ENCODE measurements around the gene BTBD19.

Gene BTBD19

GRCh38 chr1:44846985-44847384 lies 38.7 kb downstream of the BTBD19 start:
- DNase-seq (ENCODE audit: low read depth) = no peak
- no peak overlapping the region for H3K4me3 ChIP-seq (ENCODE audit: low read depth, low read length)
- TF ChIP-seq CTCF (IDR thresholded peaks at IDR 0.05; ENCODE audit: insufficient read depth, low read depth, low read length, missing control alignments) = no peak

GRCh38 chr1:44847845-44848244 lies 39.5 kb downstream of the BTBD19 start:
- no peak overlapping the region for H3K4me3 ChIP-seq (ENCODE audit: low read depth, low read length)
- DNase-seq (ENCODE audit: low read depth) = no peak
- no peak for TF ChIP-seq CTCF (IDR thresholded peaks at IDR 0.05; ENCODE audit: insufficient read depth, low read depth, low read length, missing control alignments)

GRCh38 chr1:44848456-44849181 lies 40.3 kb downstream of the BTBD19 start:
- DNase-seq (ENCODE audit: low read depth) = no peak
- no peak overlapping the region for H3K4me3 ChIP-seq (ENCODE audit: low read depth, low read length)
- no peak for TF ChIP-seq CTCF (IDR thresholded peaks at IDR 0.05; ENCODE audit: insufficient read depth, low read depth, low read length, missing control alignments)

GRCh38 chr1:44849575-44850132 lies 41.3 kb downstream of the BTBD19 start:
- no peak for TF ChIP-seq CTCF (IDR thresholded peaks at IDR 0.05; ENCODE audit: insufficient read depth, low read depth, low read length, missing control alignments)
- H3K4me3 ChIP-seq (ENCODE audit: low read depth, low read length) = no peak overlapping the region
- no peak for DNase-seq (ENCODE audit: low read depth)

- DNase-seq (ENCODE audit: low read depth) = no peak
- TF ChIP-seq CTCF (IDR thresholded peaks at IDR 0.05; ENCODE audit: insufficient read depth, low read depth, low read length, missing control alignments) = no peak
- no peak overlapping the region for H3K4me3 ChIP-seq (ENCODE audit: low read depth, low read length)
These were observed 43.0 kb downstream of the BTBD19 start for GRCh38 chr1:44851308-44851707.

GRCh38 chr1:44853201-44853600 lies 44.9 kb downstream of the BTBD19 start:
- TF ChIP-seq CTCF (IDR thresholded peaks at IDR 0.05; ENCODE audit: insufficient read depth, low read depth, low read length, missing control alignments) = no peak
- no peak for DNase-seq (ENCODE audit: low read depth)
- H3K4me3 ChIP-seq (ENCODE audit: low read depth, low read length) = no peak overlapping the region

GRCh38 chr1:44854970-44855369 lies 46.6 kb downstream of the BTBD19 start:
- DNase-seq (ENCODE audit: low read depth) = no peak
- no peak for TF ChIP-seq CTCF (IDR thresholded peaks at IDR 0.05; ENCODE audit: insufficient read depth, low read depth, low read length, missing control alignments)
- no peak overlapping the region for H3K4me3 ChIP-seq (ENCODE audit: low read depth, low read length)
